HFFc6 (cell line): ENCODE data around the gene NCKAP5. TPM values are rescaled to one million over a fixed set of nuclear protein-coding genes. Genes with fewer than 3 reads are reported as not detected.

Source experiments
- DNase-seq: peaks from one replicate; pipeline ENCODE4 v3.0.0-alpha.2; 2018
- H3K27ac Mint-ChIP-seq: 2 replicates; pipeline ENCODE4 v1.8.0; 2020; ENCODE audit warnings: mild to moderate bottlenecking, mixed read lengths
- H3K27me3 Mint-ChIP-seq: 2 replicates; pipeline ENCODE4 v1.8.0; 2021; ENCODE audit warnings: mild to moderate bottlenecking, moderate library complexity, mixed read lengths; ENCODE audit not compliant: insufficient read depth
- H3K36me3 Mint-ChIP-seq: 2 replicates; pipeline ENCODE4 v1.8.0; 2021; ENCODE audit warnings: low read depth, mixed read lengths
- H3K4me1 Mint-ChIP-seq: 2 replicates; pipeline ENCODE4 v1.8.0; 2020; ENCODE audit warnings: low read depth, mixed read lengths
- H3K4me3 Mint-ChIP-seq: 2 replicates; pipeline ENCODE4 v1.8.0; 2020; ENCODE audit warnings: mild to moderate bottlenecking, moderate library complexity, mixed read lengths
- H3K9me3 Mint-ChIP-seq: 2 replicates; pipeline ENCODE4 v1.8.0; 2020; ENCODE audit warnings: mild to moderate bottlenecking, mixed read lengths
- total RNA-seq, 6 experiments: library from RNA; stranded (reverse); fragmentation: NEBNext Ultra II Directional; extraction: Animal tissue kit (Norgen Biotek cat#: 25700); gene quantifications; 2 replicates in 1 of 6; 3 replicates in 5 of 6; pipeline ENCODE4 v1.2.3, GENCODE V29; 2021
- TF ChIP-seq, protein P1 (sequence below): fragments of 200-600 bp; sonication (generic); IDR thresholded peaks from 2 replicates; pipeline ENCODE4 v1.5.0; 2021; ENCODE audit warnings: antibody characterized with exemption, mild to moderate bottlenecking

NCKAP5 gene
- total RNA-seq, 6 experiments from 2014 or later: 0.31 to 4.0 (median 3.1) TPM

DNA sequence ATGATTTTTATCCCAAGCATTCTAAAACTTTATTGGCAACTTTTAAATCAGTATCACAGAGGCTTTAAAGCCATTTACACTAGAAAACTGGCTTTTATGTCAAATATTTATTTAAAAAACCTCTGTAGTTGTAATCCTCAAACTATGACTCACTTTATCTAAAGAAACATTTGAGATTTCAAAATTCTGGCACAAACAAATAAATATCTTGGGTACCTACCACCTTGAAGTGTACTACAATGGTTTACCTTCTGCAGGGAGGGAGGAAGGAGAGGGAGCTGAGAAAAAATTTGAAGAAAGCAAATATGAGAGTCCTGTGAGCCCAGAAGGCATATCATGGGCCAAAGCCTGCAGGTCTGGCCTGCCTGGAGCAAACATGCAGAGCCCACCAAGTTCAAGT is 155.6 kb downstream of the NCKAP5 start:
- H3K27me3 Mint-ChIP-seq: peaks cover 6% of the 10 kb centered on the region
- no peaks in the 10 kb centered on the region for H3K9me3 Mint-ChIP-seq
- no peaks in the 10 kb centered on the region for H3K36me3 Mint-ChIP-seq
- TF ChIP-seq, protein P1, sequence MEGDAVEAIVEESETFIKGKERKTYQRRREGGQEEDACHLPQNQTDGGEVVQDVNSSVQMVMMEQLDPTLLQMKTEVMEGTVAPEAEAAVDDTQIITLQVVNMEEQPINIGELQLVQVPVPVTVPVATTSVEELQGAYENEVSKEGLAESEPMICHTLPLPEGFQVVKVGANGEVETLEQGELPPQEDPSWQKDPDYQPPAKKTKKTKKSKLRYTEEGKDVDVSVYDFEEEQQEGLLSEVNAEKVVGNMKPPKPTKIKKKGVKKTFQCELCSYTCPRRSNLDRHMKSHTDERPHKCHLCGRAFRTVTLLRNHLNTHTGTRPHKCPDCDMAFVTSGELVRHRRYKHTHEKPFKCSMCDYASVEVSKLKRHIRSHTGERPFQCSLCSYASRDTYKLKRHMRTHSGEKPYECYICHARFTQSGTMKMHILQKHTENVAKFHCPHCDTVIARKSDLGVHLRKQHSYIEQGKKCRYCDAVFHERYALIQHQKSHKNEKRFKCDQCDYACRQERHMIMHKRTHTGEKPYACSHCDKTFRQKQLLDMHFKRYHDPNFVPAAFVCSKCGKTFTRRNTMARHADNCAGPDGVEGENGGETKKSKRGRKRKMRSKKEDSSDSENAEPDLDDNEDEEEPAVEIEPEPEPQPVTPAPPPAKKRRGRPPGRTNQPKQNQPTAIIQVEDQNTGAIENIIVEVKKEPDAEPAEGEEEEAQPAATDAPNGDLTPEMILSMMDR: no peak
- peaks cover 33% of the 10 kb centered on the region; the same call in 1 of the 2 replicates for H3K4me1 Mint-ChIP-seq
- no peak overlapping the region for H3K4me3 Mint-ChIP-seq
- H3K27ac Mint-ChIP-seq: no peak overlapping the region
- no peak for DNase-seq

DNA sequence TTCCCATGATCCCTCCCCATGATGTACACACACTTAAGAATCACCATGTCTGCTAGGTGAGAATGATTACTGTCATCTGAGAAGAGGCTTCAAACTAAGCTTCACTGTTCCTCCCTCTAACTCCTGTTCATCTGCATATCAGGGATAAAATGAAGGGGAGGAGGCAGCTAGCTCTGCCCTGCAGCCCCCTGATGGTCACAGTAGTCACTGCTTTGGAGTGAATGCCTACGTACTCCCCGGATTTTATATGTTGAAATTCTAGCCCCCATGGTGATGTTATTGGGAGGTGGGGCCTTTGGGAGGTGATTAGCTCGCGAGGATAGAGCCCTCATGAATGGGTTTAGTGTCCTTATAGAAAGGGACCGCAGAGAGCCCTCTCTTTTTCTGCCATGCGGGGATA is 156.4 kb downstream of the NCKAP5 start:
- H3K36me3 Mint-ChIP-seq: no peaks in the 10 kb centered on the region
- H3K4me3 Mint-ChIP-seq: no peak overlapping the region
- TF ChIP-seq, protein P1: no peak

DNA sequence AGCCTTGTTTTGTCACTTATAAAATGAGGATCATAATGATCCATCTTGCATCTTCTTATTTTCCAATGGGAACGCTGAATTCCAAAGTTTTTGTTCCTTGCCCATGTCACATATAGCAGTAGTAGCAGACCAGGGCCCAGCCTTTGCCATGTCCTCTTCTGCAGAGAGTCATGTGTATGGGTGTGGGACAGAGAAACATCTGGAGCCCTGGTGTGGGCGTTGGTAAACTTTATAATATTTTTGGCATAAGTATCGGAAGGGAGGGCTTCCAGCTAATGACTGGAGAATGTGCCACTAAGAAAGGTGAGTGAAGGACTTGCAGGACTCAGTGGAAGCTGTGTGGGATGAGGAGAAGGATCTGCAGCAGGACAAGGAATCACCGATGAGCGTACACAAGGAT is 157.2 kb downstream of the NCKAP5 start:
- Mint-ChIP-seq H3K9me3 (no peaks in the 10 kb centered on the region), H3K27ac (no peak overlapping the region), H3K36me3 (no peaks in the 10 kb centered on the region), H3K27me3 (no peaks in the 10 kb centered on the region; the same call in none of the 2 replicates), H3K4me3 (no peak overlapping the region), H3K4me1 (peaks cover 35% of the 10 kb centered on the region; the same call in 1 of the 2 replicates)
- DNase-seq: no peak
- TF ChIP-seq, protein P1: no peak

More for the DNA sequence above, 156.4 kb downstream of the NCKAP5 start:
- no peaks in the 10 kb centered on the region; the same call in none of the 2 replicates for H3K27me3 Mint-ChIP-seq
- H3K27ac Mint-ChIP-seq: no peak overlapping the region
- no peak for DNase-seq
- peaks cover 33% of the 10 kb centered on the region; the same call in 1 of the 2 replicates for H3K4me1 Mint-ChIP-seq
- H3K9me3 Mint-ChIP-seq: no peaks in the 10 kb centered on the region

DNA sequence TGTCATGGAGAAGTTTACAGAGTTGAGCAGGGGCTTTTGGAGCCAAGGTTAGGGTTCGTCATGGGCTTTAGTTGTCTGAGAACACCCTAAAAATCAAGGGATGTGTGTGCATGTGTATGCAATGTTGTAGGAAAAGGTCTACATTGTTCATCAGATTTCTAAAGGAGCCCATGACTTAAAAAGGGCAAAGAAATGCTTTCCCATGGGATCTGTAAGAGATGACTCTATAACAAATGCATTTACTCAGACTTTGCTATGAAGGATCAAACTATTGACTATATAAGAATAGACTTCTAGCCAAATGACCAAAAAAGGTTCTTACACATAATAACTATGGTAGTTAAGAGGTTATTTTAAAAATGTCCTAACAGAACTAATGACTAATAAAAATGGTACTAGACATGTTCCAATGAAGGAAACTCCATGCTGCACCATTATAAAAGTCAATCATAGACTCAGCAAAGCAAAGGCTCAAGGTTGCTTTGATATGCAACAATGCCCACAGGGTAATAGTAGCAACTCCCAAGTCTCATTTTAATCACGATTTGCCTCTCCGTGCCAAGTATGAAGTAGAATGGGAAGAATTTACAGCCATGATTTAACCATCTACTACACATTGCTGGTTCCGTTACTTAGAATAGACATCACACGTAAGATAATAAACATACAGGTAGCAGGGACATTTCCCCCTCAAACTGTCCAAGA is 158.5 kb downstream of the NCKAP5 start:
- TF ChIP-seq, protein P1: no peak
- no peak for DNase-seq
- Mint-ChIP-seq H3K4me3 (no peak overlapping the region), H3K4me1 (peaks cover 44% of the 10 kb centered on the region; the same call in 1 of the 2 replicates), H3K27ac (no peak overlapping the region), H3K36me3 (no peaks in the 10 kb centered on the region), H3K9me3 (no peaks in the 10 kb centered on the region), H3K27me3 (no peaks in the 10 kb centered on the region; the same call in none of the 2 replicates)

DNA sequence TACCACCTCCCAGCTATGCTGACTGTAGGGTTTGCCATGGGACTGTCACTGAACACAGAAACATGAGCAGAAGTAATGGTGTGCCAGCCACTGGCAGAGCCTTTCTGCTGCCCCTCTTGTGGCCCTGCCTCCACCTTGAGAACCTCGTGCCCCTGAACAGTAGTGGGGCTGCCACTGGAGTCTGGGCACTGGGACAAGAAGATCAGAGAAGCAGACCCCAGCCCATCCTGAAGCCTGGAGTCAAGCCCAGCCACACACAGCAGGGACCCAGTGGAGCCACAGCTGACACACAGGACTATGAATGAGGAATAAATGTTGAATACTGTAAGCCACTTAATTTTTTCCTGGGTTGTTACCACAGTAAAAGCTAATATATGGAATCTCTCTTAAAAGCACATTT is 159.6 kb downstream of the NCKAP5 start:
- H3K4me1 Mint-ChIP-seq: peaks cover 34% of the 10 kb centered on the region; the same call in 1 of the 2 replicates
- TF ChIP-seq, protein P1: no peak
- H3K9me3 Mint-ChIP-seq: no peaks in the 10 kb centered on the region

More for the DNA sequence above, 159.6 kb downstream of the NCKAP5 start:
- Mint-ChIP-seq H3K27ac (no peak overlapping the region), H3K4me3 (no peak overlapping the region), H3K27me3 (no peaks in the 10 kb centered on the region; the same call in none of the 2 replicates), H3K36me3 (no peaks in the 10 kb centered on the region)
- DNase-seq: no peak
